ENCODE results near the gene SLC1A2. TPM values are rescaled to one million over a fixed set of nuclear protein-coding genes. Genes with fewer than 3 reads are reported as not detected.

SLC1A2 gene
- total RNA-seq, 1 experiment from 2014 or later: 0.50 TPM

- no peaks in the 10 kb centered on the region for H3K79me1 ChIP-seq (ENCODE audit: insufficient read depth, low read depth, low read length, poor library complexity, severe bottlenecking)
- no CpG with 5 or more reads among the region's 3 CpGs for WGBS (ENCODE audit: extremely low coverage, insufficient read length, low lambda C conversion rate)
Measured at GRCh38 chr11:35225946-35226520, 193.3 kb downstream of the SLC1A2 start.

More at GRCh38 chr11:35225946-35226520, 193.3 kb downstream of the SLC1A2 start:
- Histone ChIP-seq H3K9me3 (ENCODE audit: control insufficient read depth, low read depth, low read length) (no peaks in the 10 kb centered on the region), H2AFZ (ENCODE audit: low read length) (no peak overlapping the region), H4K5ac (ENCODE audit: insufficient read length, low read depth, low read length) (no peak overlapping the region), H2BK120ac (ENCODE audit: low read depth, low read length, poor library complexity, severe bottlenecking) (no peak overlapping the region), H2BK15ac (ENCODE audit: low read depth, low read length) (no peak overlapping the region), H3K4me2 (ENCODE audit: insufficient read depth, insufficient read length, low read length) (no peak overlapping the region), H2BK20ac (ENCODE audit: low read depth, low read length, poor library complexity, severe bottlenecking) (no peak overlapping the region), H3K23me2 (ENCODE audit: insufficient read length, low read depth, low read length, poor library complexity, severe bottlenecking) (no peaks in the 10 kb centered on the region), H3K23ac (ENCODE audit: insufficient read length, low read depth, low read length) (no peak overlapping the region), H4K8ac (replicated peaks; ENCODE audit: insufficient read length, low read depth, low read length) (no peak overlapping the region), H3K14ac (ENCODE audit: insufficient read depth, low read length) (no peak overlapping the region), H3K79me2 (ENCODE audit: insufficient read depth, low read length) (no peaks in the 10 kb centered on the region), H3T11ph (ENCODE audit: low read length) (no peak overlapping the region), H3K9ac (ENCODE audit: extremely low read depth, insufficient read length, low read length) (no peak overlapping the region), H3K4ac (ENCODE audit: low read depth, low read length) (no peak overlapping the region), H4K91ac (ENCODE audit: insufficient read length, low read depth, low read length) (no peak overlapping the region), H2BK12ac (ENCODE audit: insufficient read length, low read depth, low read length) (no peak overlapping the region), H3K4me1 (ENCODE audit: insufficient read depth, low read length) (no peaks in the 10 kb centered on the region), H4K20me1 (ENCODE audit: control insufficient read depth, insufficient read depth, insufficient read length) (no peaks in the 10 kb centered on the region), H3K56ac (ENCODE audit: insufficient read length, low read depth, low read length) (no peak overlapping the region), H3K27ac (ENCODE audit: insufficient read length, low read depth, low read length) (no peak overlapping the region), H3K27me3 (ENCODE audit: insufficient read depth, low read length) (no peaks in the 10 kb centered on the region), H2AK5ac (ENCODE audit: insufficient read length, low read length) (no peak overlapping the region), H2BK5ac (ENCODE audit: insufficient read length, low read length) (no peak overlapping the region), H3K18ac (ENCODE audit: insufficient read length, low read depth, low read length) (no peak overlapping the region)
- no peak for DNase-seq
- H3K4me3 Mint-ChIP-seq: no peak overlapping the region
- no peaks in the 10 kb centered on the region for H3K4me1 Mint-ChIP-seq
- H3K27me3 Mint-ChIP-seq (ENCODE audit: low read depth): no peaks in the 10 kb centered on the region
- no peak overlapping the region for H3K27ac Mint-ChIP-seq
- no peaks in the 10 kb centered on the region for H3K9me3 Mint-ChIP-seq
- no peaks in the 10 kb centered on the region for H3K36me3 Mint-ChIP-seq (ENCODE audit: insufficient read depth in 1 of 3, low read depth in 3 of 3)
- no peak for TF ChIP-seq CTCF (conservative IDR thresholded peaks at IDR 0.05)

All from H9 (cell line).